Activated CD4-positive, CD25-positive, alpha-beta regulatory T cell treated with anti-CD3 and anti-CD28 coated beads, Interleukin-2, amount 50 U/mL, for 72 hours (primary cell): Measurements from ENCODE around the gene ELOVL5.

Experiments
- DNase-seq: peaks from one replicate; pipeline ENCODE4 v3.0.0; 2021

Gene ELOVL5

GRCh38 chr6:53302678-53303360 is 45.9 kb downstream of the ELOVL5 start:
- no peak for DNase-seq

GRCh38 chr6:53301801-53302537 is 46.8 kb downstream of the ELOVL5 start:
- no peak for DNase-seq

GRCh38 chr6:53300656-53301551 is 47.8 kb downstream of the ELOVL5 start:
- no peak for DNase-seq

- no peak for DNase-seq
Measured at GRCh38 chr6:53299331-53300005, 49.3 kb downstream of the ELOVL5 start.

- DNase-seq: no peak
Measured at GRCh38 chr6:53297004-53297403, 51.7 kb downstream of the ELOVL5 start.

GRCh38 chr6:53295176-53295575 is 53.6 kb downstream of the ELOVL5 start:
- no peak for DNase-seq

GRCh38 chr6:53294611-53295010 is 54.1 kb downstream of the ELOVL5 start:
- no peak for DNase-seq

GRCh38 chr6:53294095-53294494 is 54.7 kb downstream of the ELOVL5 start:
- no peak for DNase-seq

GRCh38 chr6:53293691-53294090 is 55.1 kb downstream of the ELOVL5 start:
- DNase-seq: no peak

- no peak for DNase-seq
Measured at GRCh38 chr6:53290537-53291510, 57.9 kb downstream of the ELOVL5 start.

GRCh38 chr6:53287336-53288225 is 61.2 kb downstream of the ELOVL5 start:
- DNase-seq: no peak

GRCh38 chr6:53284901-53285300 is 63.8 kb downstream of the ELOVL5 start:
- no peak for DNase-seq

- no peak for DNase-seq
Measured at GRCh38 chr6:53282741-53283140, 66.0 kb downstream of the ELOVL5 start.

GRCh38 chr6:53282234-53282633 is 66.5 kb downstream of the ELOVL5 start:
- DNase-seq: no peak

- DNase-seq: no peak
Measured at GRCh38 chr6:53281518-53282215, 67.1 kb downstream of the ELOVL5 start.

- DNase-seq: no peak
Measured at GRCh38 chr6:53280207-53280606, 68.5 kb downstream of the ELOVL5 start.

GRCh38 chr6:53279293-53279692 is 69.5 kb downstream of the ELOVL5 start:
- no peak for DNase-seq

- no peak for DNase-seq
Measured at GRCh38 chr6:53273370-53273769, 75.4 kb downstream of the ELOVL5 start.

- DNase-seq: no peak
Measured at GRCh38 chr6:53269827-53270226, 78.9 kb downstream of the ELOVL5 start.
